ENCODE measurements around the gene B3GAT3.

B3GAT3 gene

GRCh38 chr11:62604460-62605120, 17.2 kb downstream of the B3GAT3 start:
- H2AFZ ChIP-seq (ENCODE audit: low read depth, low read length) = no peak overlapping the region
- no peak overlapping the region for H3K4me2 ChIP-seq (ENCODE audit: insufficient read depth, low read length)
- no peak overlapping the region for H3K27ac ChIP-seq (ENCODE audit: low read length)
- no peak for ATAC-seq (ENCODE audit: insufficient read depth, low read depth)
- no peak overlapping the region for H3K4me3 ChIP-seq (ENCODE audit: low read depth in 1 of 2, low read length in 2 of 2)
- H3K4me1 ChIP-seq (ENCODE audit: insufficient read depth, low read length) = peaks cover 20% of the 10 kb centered on the region
- H3K27me3 ChIP-seq (ENCODE audit: insufficient read depth, low read length, poor library complexity) = no peaks in the 10 kb centered on the region
- H3K9me3 ChIP-seq (ENCODE audit: insufficient read depth, low read length, severe bottlenecking) = no peaks in the 10 kb centered on the region
- no peak overlapping the region for H3K9ac ChIP-seq (ENCODE audit: low read depth, low read length)
- H3K79me2 ChIP-seq (ENCODE audit: insufficient read depth, low read length) = peaks cover 20% of the 10 kb centered on the region
- no peak for DNase-seq
- peaks cover 12% of the 10 kb centered on the region; the same call in 1 of the 2 replicates for H4K20me1 ChIP-seq (ENCODE audit: insufficient read depth, low read length)
- TF ChIP-seq, protein P1, sequence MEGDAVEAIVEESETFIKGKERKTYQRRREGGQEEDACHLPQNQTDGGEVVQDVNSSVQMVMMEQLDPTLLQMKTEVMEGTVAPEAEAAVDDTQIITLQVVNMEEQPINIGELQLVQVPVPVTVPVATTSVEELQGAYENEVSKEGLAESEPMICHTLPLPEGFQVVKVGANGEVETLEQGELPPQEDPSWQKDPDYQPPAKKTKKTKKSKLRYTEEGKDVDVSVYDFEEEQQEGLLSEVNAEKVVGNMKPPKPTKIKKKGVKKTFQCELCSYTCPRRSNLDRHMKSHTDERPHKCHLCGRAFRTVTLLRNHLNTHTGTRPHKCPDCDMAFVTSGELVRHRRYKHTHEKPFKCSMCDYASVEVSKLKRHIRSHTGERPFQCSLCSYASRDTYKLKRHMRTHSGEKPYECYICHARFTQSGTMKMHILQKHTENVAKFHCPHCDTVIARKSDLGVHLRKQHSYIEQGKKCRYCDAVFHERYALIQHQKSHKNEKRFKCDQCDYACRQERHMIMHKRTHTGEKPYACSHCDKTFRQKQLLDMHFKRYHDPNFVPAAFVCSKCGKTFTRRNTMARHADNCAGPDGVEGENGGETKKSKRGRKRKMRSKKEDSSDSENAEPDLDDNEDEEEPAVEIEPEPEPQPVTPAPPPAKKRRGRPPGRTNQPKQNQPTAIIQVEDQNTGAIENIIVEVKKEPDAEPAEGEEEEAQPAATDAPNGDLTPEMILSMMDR (IDR thresholded peaks at IDR 0.05; ENCODE audit: borderline replicate concordance, extremely low read depth, low read length, poor library complexity, severe bottlenecking) = no peak
- no peak for TF ChIP-seq EZH2 (IDR thresholded peaks at IDR 0.05; ENCODE audit: borderline replicate concordance, low read depth, low read length, severe bottlenecking)
- peaks cover 49% of the 10 kb centered on the region for H3K36me3 ChIP-seq (ENCODE audit: insufficient read depth, low read length)

DNA sequence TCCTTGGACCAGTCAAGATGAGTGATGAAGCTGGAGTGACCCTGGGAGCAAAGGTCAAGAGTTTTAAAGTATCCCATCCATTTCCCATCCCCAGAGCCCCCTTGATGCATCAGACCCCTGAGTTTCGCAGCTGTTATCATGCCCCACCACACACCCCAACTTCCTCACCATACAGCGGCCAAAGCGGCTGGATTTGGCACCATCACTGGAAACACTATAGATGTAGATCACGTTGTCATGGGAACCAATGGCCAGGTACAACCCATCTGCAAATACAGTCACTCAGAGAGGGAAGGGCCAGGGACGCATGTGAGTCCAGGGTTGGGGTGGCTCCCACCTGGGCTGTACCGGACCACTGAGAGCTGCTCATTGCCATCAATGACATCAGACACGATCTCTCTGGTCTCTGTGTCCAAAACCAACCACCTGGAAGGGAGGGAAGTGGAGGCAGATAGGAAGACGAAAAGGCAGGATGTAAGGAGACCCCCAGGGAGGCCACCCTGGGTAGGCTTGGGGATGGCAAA, 17.9 kb downstream of the B3GAT3 start:
- no peak for DNase-seq
- H3K4me1 ChIP-seq (ENCODE audit: insufficient read depth, low read length) = peaks cover 27% of the 10 kb centered on the region

DNA sequence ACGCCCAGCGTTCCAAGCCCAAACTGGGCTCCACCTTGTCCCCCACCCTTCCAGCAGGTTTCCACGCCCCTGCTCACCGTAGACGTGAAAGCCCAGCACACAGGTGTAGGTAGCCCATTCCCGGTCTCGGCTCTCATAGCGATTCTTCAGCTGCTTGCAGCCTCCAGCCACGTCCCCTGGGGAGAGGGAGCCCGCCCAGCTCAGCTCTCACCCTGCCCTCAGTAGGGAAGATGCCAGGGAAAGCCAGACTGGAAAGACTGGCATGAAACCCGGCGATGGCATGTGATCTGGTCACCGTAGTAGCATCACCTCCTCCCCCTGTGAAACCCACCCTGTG, 18.7 kb downstream of the B3GAT3 start:
- Histone ChIP-seq H3K4me1 (ENCODE audit: insufficient read depth, low read length) (peaks cover 35% of the 10 kb centered on the region), H3K27ac (ENCODE audit: low read length) (no peak overlapping the region), H3K9me3 (ENCODE audit: insufficient read depth, low read length, severe bottlenecking) (no peaks in the 10 kb centered on the region), H4K20me1 (ENCODE audit: insufficient read depth, low read length) (peaks cover 22% of the 10 kb centered on the region), H3K36me3 (ENCODE audit: insufficient read depth, low read length) (peaks cover 51% of the 10 kb centered on the region), H3K4me2 (ENCODE audit: insufficient read depth, low read length) (no peak overlapping the region), H2AFZ (ENCODE audit: low read depth, low read length) (no peak overlapping the region), H3K79me2 (ENCODE audit: insufficient read depth, low read length) (peaks cover 34% of the 10 kb centered on the region), H3K27me3 (ENCODE audit: insufficient read depth, low read length, poor library complexity) (no peaks in the 10 kb centered on the region), H3K4me3 (ENCODE audit: low read depth in 1 of 2, low read length in 2 of 2) (no peak overlapping the region), H3K9ac (ENCODE audit: low read depth, low read length) (no peak overlapping the region)
- TF ChIP-seq, protein P1 (IDR thresholded peaks at IDR 0.05; ENCODE audit: borderline replicate concordance, extremely low read depth, low read length, poor library complexity, severe bottlenecking) = no peak
- no peak for TF ChIP-seq EZH2 (IDR thresholded peaks at IDR 0.05; ENCODE audit: borderline replicate concordance, low read depth, low read length, severe bottlenecking)
- ATAC-seq (ENCODE audit: insufficient read depth, low read depth) (no peak), DNase-seq (no peak)

More for the DNA sequence above, 17.9 kb downstream of the B3GAT3 start:
- H3K9ac ChIP-seq (ENCODE audit: low read depth, low read length) = no peak overlapping the region
- no peak overlapping the region for H2AFZ ChIP-seq (ENCODE audit: low read depth, low read length)
- peaks cover 48% of the 10 kb centered on the region for H3K36me3 ChIP-seq (ENCODE audit: insufficient read depth, low read length)
- H3K27ac ChIP-seq (ENCODE audit: low read length) = no peak overlapping the region
- no peak overlapping the region for H3K4me2 ChIP-seq (ENCODE audit: insufficient read depth, low read length)
- H3K4me3 ChIP-seq (ENCODE audit: low read depth in 1 of 2, low read length in 2 of 2) = no peak overlapping the region
- no peak for ATAC-seq (ENCODE audit: insufficient read depth, low read depth)
- peaks cover 14% of the 10 kb centered on the region; the same call in 1 of the 2 replicates for H4K20me1 ChIP-seq (ENCODE audit: insufficient read depth, low read length)
- TF ChIP-seq EZH2 (IDR thresholded peaks at IDR 0.05; ENCODE audit: borderline replicate concordance, low read depth, low read length, severe bottlenecking) = no peak
- TF ChIP-seq, protein P1 (IDR thresholded peaks at IDR 0.05; ENCODE audit: borderline replicate concordance, extremely low read depth, low read length, poor library complexity, severe bottlenecking) = no peak
- H3K79me2 ChIP-seq (ENCODE audit: insufficient read depth, low read length) = peaks cover 26% of the 10 kb centered on the region
- no peaks in the 10 kb centered on the region for H3K9me3 ChIP-seq (ENCODE audit: insufficient read depth, low read length, severe bottlenecking)
- H3K27me3 ChIP-seq (ENCODE audit: insufficient read depth, low read length, poor library complexity) = no peaks in the 10 kb centered on the region

All from DND-41 (cell line).